K562 (cell line): ENCODE data around the gene PEX19. TPM values are rescaled to one million over a fixed set of nuclear protein-coding genes. Genes with fewer than 3 reads are reported as not detected.
A peak's percentile ranks its signal among the peaks of the same experiment; 100 is the strongest.

Source experiments
- CCNT2 ChIP-seq: IDR thresholded peaks from 2 replicates; pipeline ENCODE4 v1.6.1; 2011; ENCODE audit warnings: borderline replicate concordance, low read depth, mild to moderate bottlenecking, moderate library complexity, mixed read lengths, low read length; ENCODE audit not compliant: insufficient read length; ENCODE audit errors: extremely low read depth
- CREBBP ChIP-seq: IDR thresholded peaks from one replicate; pipeline ENCODE4 v1.6.1; 2012; ENCODE audit warnings: low read depth, mild to moderate bottlenecking, control low read depth, inconsistent platforms, low read length
- EP400 ChIP-seq: fragments of 450-650 bp; IDR thresholded peaks from 2 replicates; pipeline ENCODE4 v1.6.1; 2017; ENCODE audit warnings: antibody characterized with exemption, mild to moderate bottlenecking, moderate library complexity
- HDAC3 ChIP-seq: fragments of 450-650 bp; IDR thresholded peaks from 2 replicates; pipeline ENCODE4 v1.6.1; 2018; ENCODE audit warnings: borderline replicate concordance, mild to moderate bottlenecking, moderate library complexity; ENCODE audit not compliant: partially characterized antibody
- HNRNPLL ChIP-seq: fragments of 200-400 bp; formaldehyde crosslinking; IDR thresholded peaks from 2 replicates; pipeline ENCODE4 v1.6.1; 2017; ENCODE audit warnings: low read length, low read depth, mild to moderate bottlenecking; ENCODE audit not compliant: poor library complexity, severe bottlenecking
- KAT2B ChIP-seq: IDR thresholded peaks from one replicate; pipeline ENCODE4 v1.6.1; 2012; ENCODE audit warnings: low read depth, mild to moderate bottlenecking, control low read depth, inconsistent platforms, low read length, moderate library complexity
- LEF1 ChIP-seq: fragments of 450-650 bp; IDR thresholded peaks from 2 replicates; pipeline ENCODE4 v1.6.1; 2016; ENCODE audit warnings: mild to moderate bottlenecking
- MAZ ChIP-seq, 2 experiments: fragments of 450-650 bp in 1 of 2; sonication (generic) in 1 of 2; formaldehyde crosslinking; IDR thresholded peaks in 1 of 2; conservative IDR thresholded peaks in 1 of 2; 2 replicates each; pipeline versions ENCODE4 v1.4.0 to v1.5.0; 2020; ENCODE audit warnings: mild to moderate bottlenecking in 1 of 2, missing genetic modification reagents in 1 of 2
- NFXL1 ChIP-seq: fragments of 450-650 bp; formaldehyde crosslinking; IDR thresholded peaks from 2 replicates; pipeline ENCODE4 v1.4.0; 2021; ENCODE audit warnings: mild to moderate bottlenecking
- POU5F1 ChIP-seq: fragments of 150-350 bp; IDR thresholded peaks from 2 replicates; pipeline ENCODE4 v1.6.1; 2014; ENCODE audit warnings: borderline replicate concordance, low read length, low read depth, mild to moderate bottlenecking; ENCODE audit not compliant: partially characterized antibody
- RNF2 ChIP-seq: sonication (generic); IDR thresholded peaks from 2 replicates; pipeline ENCODE4 v1.6.1; 2016
- SETDB1 ChIP-seq: IDR thresholded peaks from one replicate; pipeline ENCODE4 v1.6.1; 2012; ENCODE audit warnings: low read length, control low read depth, inconsistent platforms
- TAF15 ChIP-seq: fragments of 200-400 bp; formaldehyde crosslinking; IDR thresholded peaks from 2 replicates; pipeline ENCODE4 v1.6.1; 2017; ENCODE audit warnings: mild to moderate bottlenecking, low read depth, low read length, moderate library complexity
- TOE1 ChIP-seq, 2 experiments: fragments of 450-650 bp in 1 of 2; sonication (generic) in 1 of 2; formaldehyde crosslinking in 1 of 2; IDR thresholded peaks; 2 replicates each; pipeline versions ENCODE4 v1.7.1 to v1.8.0; 2016 to 2022; ENCODE audit warnings: borderline replicate concordance in 2 of 2, mild to moderate bottlenecking in 2 of 2, antibody characterized with exemption in 1 of 2, inconsistent platforms in 1 of 2, low read depth in 1 of 2, missing genetic modification reagents in 1 of 2, moderate library complexity in 1 of 2
- ZFP1 ChIP-seq: fragments of 450-650 bp; formaldehyde crosslinking; IDR thresholded peaks from 2 replicates; pipeline ENCODE4 v1.4.0; 2020; ENCODE audit warnings: mild to moderate bottlenecking, mixed read lengths
- ZNF41 ChIP-seq: fragments of 250-450 bp; sonication (Bioruptor Pico); conservative IDR thresholded peaks from 2 replicates; pipeline ENCODE4 v1.4.0; 2020; ENCODE audit warnings: mild to moderate bottlenecking
- ZNF444 ChIP-seq: fragments of 250-450 bp; sonication (Bioruptor Pico); IDR thresholded peaks from 2 replicates; pipeline ENCODE4 v1.4.0; 2020; ENCODE audit warnings: mild to moderate bottlenecking, moderate library complexity
- polyA plus RNA-seq, 8 experiments: library from polyadenylated mRNA; depleted of rRNA in 4 of 8; stranded (reverse) in 5 of 8; unstranded in 3 of 8; fragments of >200 nt; fragmentation: Nextera tagmentation in 2 of 8; fragmentation: Illumina TruSeq in 1 of 8; extraction: Ambion mirVana in 2 of 8; extraction: Trizol in 1 of 8; gene quantifications; 2 replicates each; pipeline versions ENCODE4 v1.2.1 to v1.2.3, GENCODE V29; 2011 to 2014; ENCODE audit warnings: inconsistent platforms in 1 of 8, missing spikeins in 1 of 8
- total RNA-seq, 7 experiments: library from RNA; depleted of rRNA in 6 of 7; stranded (reverse); fragments of >200 nt in 6 of 7; fragmentation: Illumina TruSeq in 2 of 7; extraction: Trizol in 2 of 7; gene quantifications; 2 replicates each; pipeline versions ENCODE4 v1.2.1 to v1.2.3, GENCODE V29; 2011 to 2021; ENCODE audit warnings: low replicate concordance in 1 of 7
- TF ChIP-seq, protein P1 (sequence below): fragments of 150-350 bp; conservative IDR thresholded peaks from 2 replicates; pipeline ENCODE4 v1.6.1; 2014; ENCODE audit warnings: low read length
- TF ChIP-seq, protein P2 (sequence below): fragments of 450-650 bp; formaldehyde crosslinking; IDR thresholded peaks from 2 replicates; pipeline ENCODE4 v1.4.0; 2022; ENCODE audit warnings: missing genetic modification characterization
- TF ChIP-seq, protein P3 (sequence below): fragments of 450-650 bp; conservative IDR thresholded peaks from 2 replicates; pipeline ENCODE4 v1.6.1; 2016; ENCODE audit warnings: missing genetic modification characterization, low read depth, mild to moderate bottlenecking, missing compliant biosample characterization, moderate library complexity
- TF ChIP-seq, protein P4 (sequence below): fragments of 450-650 bp; formaldehyde crosslinking; IDR thresholded peaks from 2 replicates; pipeline ENCODE4 v1.4.0; 2022; ENCODE audit warnings: missing genetic modification characterization

Gene PEX19
- total and polyA plus RNA-seq, 9 of the 15 experiments (the other 6 are each of a cell fraction or from before 2014, with no cell fraction given): 32.5 to 103 (median 59.8) TPM

DNA sequence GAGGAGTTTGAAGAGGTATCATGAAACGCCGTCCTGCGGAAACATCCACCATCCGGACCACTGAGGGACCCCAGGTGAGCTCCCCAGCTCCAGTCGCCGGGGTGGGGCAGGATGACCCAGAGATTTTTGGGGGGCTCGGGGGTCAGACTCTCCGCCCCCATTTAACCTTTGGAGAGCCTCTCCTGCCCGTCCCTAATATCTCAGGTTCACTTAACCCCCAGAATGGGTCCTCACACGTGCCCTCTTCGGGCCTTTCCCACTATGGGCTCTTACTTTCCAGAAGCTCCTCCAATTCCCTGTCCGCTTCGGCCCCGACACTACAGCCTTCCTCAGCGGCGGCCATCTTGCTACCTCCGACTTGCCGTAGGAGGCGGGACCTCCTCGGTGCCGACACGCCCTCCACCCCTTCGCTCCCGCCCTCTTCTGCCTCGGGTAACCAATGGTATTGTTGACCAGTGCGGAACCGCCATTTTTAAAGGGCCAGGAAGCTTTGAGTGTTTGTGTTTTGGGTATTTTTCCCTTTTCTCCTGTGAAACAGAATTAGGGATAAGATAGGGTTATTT is at the start of gene PEX19 (continued):
- TF ChIP-seq, protein P1, sequence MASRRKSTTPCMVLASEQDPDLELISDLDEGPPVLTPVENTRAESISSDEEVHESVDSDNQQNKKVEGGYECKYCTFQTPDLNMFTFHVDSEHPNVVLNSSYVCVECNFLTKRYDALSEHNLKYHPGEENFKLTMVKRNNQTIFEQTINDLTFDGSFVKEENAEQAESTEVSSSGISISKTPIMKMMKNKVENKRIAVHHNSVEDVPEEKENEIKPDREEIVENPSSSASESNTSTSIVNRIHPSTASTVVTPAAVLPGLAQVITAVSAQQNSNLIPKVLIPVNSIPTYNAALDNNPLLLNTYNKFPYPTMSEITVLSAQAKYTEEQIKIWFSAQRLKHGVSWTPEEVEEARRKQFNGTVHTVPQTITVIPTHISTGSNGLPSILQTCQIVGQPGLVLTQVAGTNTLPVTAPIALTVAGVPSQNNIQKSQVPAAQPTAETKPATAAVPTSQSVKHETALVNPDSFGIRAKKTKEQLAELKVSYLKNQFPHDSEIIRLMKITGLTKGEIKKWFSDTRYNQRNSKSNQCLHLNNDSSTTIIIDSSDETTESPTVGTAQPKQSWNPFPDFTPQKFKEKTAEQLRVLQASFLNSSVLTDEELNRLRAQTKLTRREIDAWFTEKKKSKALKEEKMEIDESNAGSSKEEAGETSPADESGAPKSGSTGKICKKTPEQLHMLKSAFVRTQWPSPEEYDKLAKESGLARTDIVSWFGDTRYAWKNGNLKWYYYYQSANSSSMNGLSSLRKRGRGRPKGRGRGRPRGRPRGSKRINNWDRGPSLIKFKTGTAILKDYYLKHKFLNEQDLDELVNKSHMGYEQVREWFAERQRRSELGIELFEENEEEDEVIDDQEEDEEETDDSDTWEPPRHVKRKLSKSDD: no peak
- TF ChIP-seq ZFP1 (CRISPR knock-in tag) (no peak), ZNF444 (no peak), POU5F1 (peak; percentile 64), KAT2B (no peak), TAF15 (no peak), HDAC3 (no peak), TOE1 (IDR thresholded peaks at IDR 0.05; ENCODE audit: borderline replicate concordance) (peak; percentile 54; the same call in 1 of the 2 replicates), TOE1 (CRISPR knock-in tag; IDR thresholded peaks at IDR 0.05; ENCODE audit: borderline replicate concordance, low read depth) (no peak), CREBBP (no peak), ZNF41 (CRISPR knock-in tag) (no peak), RNF2 (no peak), EP400 (peak; percentile 59), SETDB1 (no peak), MAZ (CRISPR knock-in tag; conservative IDR thresholded peaks at IDR 0.05 in 1 of 2, IDR thresholded peaks at IDR 0.05 in 1 of 2) (peak; percentile 35 to 72; a peak in 2 of 4 replicates), NFXL1 (no peak), LEF1 (no peak), HNRNPLL (no peak), CCNT2 (peak; percentile 24)
- TF ChIP-seq, protein P2, sequence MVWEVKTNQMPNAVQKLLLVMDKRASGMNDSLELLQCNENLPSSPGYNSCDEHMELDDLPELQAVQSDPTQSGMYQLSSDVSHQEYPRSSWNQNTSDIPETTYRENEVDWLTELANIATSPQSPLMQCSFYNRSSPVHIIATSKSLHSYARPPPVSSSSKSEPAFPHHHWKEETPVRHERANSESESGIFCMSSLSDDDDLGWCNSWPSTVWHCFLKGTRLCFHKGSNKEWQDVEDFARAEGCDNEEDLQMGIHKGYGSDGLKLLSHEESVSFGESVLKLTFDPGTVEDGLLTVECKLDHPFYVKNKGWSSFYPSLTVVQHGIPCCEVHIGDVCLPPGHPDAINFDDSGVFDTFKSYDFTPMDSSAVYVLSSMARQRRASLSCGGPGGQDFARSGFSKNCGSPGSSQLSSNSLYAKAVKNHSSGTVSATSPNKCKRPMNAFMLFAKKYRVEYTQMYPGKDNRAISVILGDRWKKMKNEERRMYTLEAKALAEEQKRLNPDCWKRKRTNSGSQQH (CRISPR knock-in tag): no peak
- TF ChIP-seq, protein P3, sequence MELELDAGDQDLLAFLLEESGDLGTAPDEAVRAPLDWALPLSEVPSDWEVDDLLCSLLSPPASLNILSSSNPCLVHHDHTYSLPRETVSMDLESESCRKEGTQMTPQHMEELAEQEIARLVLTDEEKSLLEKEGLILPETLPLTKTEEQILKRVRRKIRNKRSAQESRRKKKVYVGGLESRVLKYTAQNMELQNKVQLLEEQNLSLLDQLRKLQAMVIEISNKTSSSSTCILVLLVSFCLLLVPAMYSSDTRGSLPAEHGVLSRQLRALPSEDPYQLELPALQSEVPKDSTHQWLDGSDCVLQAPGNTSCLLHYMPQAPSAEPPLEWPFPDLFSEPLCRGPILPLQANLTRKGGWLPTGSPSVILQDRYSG (tag): no peak
- TF ChIP-seq, protein P4, sequence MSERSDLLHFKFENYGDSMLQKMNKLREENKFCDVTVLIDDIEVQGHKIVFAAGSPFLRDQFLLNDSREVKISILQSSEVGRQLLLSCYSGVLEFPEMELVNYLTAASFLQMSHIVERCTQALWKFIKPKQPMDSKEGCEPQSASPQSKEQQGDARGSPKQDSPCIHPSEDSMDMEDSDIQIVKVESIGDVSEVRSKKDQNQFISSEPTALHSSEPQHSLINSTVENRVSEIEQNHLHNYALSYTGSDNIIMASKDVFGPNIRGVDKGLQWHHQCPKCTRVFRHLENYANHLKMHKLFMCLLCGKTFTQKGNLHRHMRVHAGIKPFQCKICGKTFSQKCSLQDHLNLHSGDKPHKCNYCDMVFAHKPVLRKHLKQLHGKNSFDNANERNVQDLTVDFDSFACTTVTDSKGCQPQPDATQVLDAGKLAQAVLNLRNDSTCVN: no peak
